Measurements from ENCODE around the gene MGAT4B.

Gene MGAT4B

DNA sequence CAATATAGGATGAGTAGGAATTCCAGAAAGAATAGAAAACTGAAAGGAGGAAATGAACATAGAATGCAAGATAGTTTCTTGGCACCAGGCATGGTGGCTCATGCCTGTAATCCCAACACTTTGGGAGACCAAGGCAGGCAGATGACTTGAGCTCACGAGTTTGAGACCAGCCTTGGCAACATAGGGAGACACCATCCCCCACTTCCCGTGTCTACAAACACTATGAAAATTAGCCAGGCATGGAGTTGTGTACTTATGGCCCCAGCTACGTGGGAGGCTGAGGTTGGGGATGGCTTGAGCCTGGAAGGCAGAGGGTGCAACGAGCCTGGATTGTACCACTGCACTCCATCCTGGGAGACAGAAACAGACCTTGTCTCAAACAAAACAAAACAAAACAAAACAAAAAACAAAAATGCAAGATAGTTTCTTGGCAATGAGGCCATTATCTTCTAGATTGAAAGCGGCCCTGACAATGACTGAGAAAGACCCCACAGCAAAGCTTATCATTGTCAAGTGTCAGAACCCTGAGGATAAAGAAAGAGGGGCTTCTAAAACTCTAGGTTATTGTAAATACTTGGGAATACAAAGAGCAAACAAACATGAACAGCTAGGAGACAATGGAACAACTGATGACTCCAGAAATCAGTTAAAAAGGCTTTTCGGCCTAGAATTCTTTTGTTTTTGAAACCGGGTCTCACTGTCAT lies 23.2 kb upstream of the MGAT4B start:
- Histone ChIP-seq H3K27ac (no peak overlapping the region), H3K27me3 (ENCODE audit: insufficient read depth, low read depth, severe bottlenecking) (no peaks in the 10 kb centered on the region), H3K36me3 (peaks cover 37% of the 10 kb centered on the region), H3K9me3 (ENCODE audit: severe bottlenecking) (no peaks in the 10 kb centered on the region), H3K4me3 (ENCODE audit: low read depth, low read length) (no peak overlapping the region)
- DNase-seq, result no peak
- no peak for TF ChIP-seq CTCF (IDR thresholded peaks at IDR 0.05; ENCODE audit: low read depth, low read length)

DNA sequence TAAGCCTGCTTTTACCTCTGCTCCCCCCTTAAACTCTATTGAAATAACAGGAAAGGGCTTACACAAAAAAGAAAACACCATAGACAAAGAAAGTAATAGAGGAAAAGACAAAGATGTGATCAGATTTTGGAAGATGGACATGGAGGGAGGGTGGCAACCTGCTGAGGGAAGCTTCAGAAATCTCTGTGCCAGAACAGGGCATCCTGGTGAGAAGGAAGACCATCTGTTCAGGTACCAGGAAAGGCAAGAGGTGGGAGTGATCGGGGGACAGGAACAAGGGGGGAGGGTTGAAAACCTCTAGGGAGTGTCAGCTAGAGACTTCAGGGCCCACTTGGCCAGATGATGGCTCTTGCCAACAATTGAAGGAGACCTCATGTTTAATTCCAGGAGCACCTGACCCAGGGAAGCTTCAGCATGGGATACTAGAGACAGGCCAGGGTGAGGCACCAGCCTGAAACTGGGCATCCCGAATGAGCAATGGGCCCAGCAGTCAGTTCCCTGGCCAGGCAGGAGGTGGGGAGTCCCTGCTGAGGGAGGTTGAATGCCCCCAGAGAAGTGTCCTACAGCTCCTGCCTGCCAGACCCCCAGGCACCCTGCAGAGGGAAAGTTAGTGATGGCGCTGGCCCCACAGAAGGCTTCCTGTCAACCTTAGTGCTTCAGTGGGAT lies 22.2 kb upstream of the MGAT4B start:
- no peaks in the 10 kb centered on the region for H3K9me3 ChIP-seq (ENCODE audit: severe bottlenecking)
- H3K4me3 ChIP-seq (ENCODE audit: low read depth, low read length), result no peak overlapping the region
- H3K27me3 ChIP-seq (ENCODE audit: insufficient read depth, low read depth, severe bottlenecking), result no peaks in the 10 kb centered on the region
- H3K36me3 ChIP-seq, result peaks cover 37% of the 10 kb centered on the region
- DNase-seq, result no peak
- TF ChIP-seq CTCF (IDR thresholded peaks at IDR 0.05; ENCODE audit: low read depth, low read length), result no peak
- no peak overlapping the region for H3K27ac ChIP-seq

- Histone ChIP-seq H3K9me3 (ENCODE audit: severe bottlenecking) (no peaks in the 10 kb centered on the region), H3K27me3 (ENCODE audit: insufficient read depth, low read depth, severe bottlenecking) (no peaks in the 10 kb centered on the region), H3K4me3 (ENCODE audit: low read depth, low read length) (no peak overlapping the region), H3K27ac (no peak overlapping the region), H3K36me3 (peaks cover 26% of the 10 kb centered on the region)
- no peak for TF ChIP-seq CTCF (IDR thresholded peaks at IDR 0.05; ENCODE audit: low read depth, low read length)
- no peak for DNase-seq
Measured at GRCh38 chr5:179827680-179828079, 21.0 kb upstream of the MGAT4B start.

DNA sequence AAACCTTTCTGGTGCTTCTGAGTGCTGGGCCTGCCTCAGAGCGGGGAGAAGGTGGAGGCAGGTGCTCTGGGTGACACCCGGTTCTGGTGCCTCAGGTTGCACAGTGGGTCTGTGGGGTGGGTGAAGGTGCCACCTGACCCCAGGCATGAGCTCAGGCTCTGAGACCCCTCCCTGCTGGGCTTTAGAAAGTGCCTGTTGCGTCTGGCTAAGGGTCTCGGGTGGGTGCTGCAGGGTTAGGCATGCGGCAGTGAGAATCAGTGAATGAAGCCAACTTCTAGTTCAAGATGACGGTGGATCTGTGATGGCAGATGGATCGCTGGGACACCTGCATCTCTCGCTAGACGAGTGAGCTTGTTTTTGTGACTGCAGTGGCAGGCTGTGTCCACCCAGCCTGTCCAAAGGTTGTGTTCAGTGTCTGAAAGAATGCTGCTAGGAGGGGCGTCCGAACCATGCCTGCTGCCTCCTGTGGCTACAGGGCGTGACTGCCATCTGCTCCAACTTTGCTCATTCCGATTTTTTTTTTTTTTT lies 19.1 kb upstream of the MGAT4B start:
- H3K27ac ChIP-seq, result no peak overlapping the region
- peaks cover 20% of the 10 kb centered on the region for H3K36me3 ChIP-seq
- DNase-seq, result no peak

DNA sequence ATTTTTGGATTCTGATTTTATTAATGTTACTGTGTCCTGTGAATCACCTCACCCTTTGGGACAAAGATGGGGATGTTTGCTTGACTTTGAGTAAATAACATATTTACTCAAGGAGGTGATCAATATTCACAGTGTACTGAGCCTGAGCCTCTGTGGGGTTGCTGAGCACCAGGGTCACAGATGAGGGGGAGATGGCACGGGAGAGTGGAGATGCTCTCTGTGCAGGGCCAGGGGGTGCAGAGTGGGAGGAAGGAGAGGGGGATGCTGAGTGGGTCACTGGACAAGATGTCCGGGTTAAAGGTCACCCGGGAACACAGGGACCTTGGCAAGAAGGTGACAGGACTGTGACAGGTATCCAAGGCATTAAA lies 18.1 kb upstream of the MGAT4B start:
- no peak for TF ChIP-seq CTCF (IDR thresholded peaks at IDR 0.05; ENCODE audit: low read depth, low read length)
- H3K27ac ChIP-seq, result no peak overlapping the region
- no peak overlapping the region for H3K4me3 ChIP-seq (ENCODE audit: low read depth, low read length)
- H3K36me3 ChIP-seq, result peaks cover 17% of the 10 kb centered on the region
- no peaks in the 10 kb centered on the region for H3K27me3 ChIP-seq (ENCODE audit: insufficient read depth, low read depth, severe bottlenecking)
- no peaks in the 10 kb centered on the region for H3K9me3 ChIP-seq (ENCODE audit: severe bottlenecking)
- no peak for DNase-seq

More for the DNA sequence above, 19.1 kb upstream of the MGAT4B start:
- H3K9me3 ChIP-seq (ENCODE audit: severe bottlenecking), result no peaks in the 10 kb centered on the region
- no peak overlapping the region for H3K4me3 ChIP-seq (ENCODE audit: low read depth, low read length)
- no peak for TF ChIP-seq CTCF (IDR thresholded peaks at IDR 0.05; ENCODE audit: low read depth, low read length)
- no peaks in the 10 kb centered on the region for H3K27me3 ChIP-seq (ENCODE audit: insufficient read depth, low read depth, severe bottlenecking)

All from WERI-Rb-1 (cell line).